Ishikawa (cell line): Measurements from ENCODE around the gene CACNA1D.

ENCODE experiments used
- CEBPB ChIP-seq: IDR thresholded peaks from 2 replicates; pipeline ENCODE4 v1.6.1; 2012
- CREB1 ChIP-seq: IDR thresholded peaks from 2 replicates; pipeline ENCODE4 v1.6.1; 2012; ENCODE audit warnings: low read depth
- EGR1 ChIP-seq: IDR thresholded peaks from 2 replicates; pipeline ENCODE4 v1.6.1; 2012
- EP300 ChIP-seq: IDR thresholded peaks from 2 replicates; pipeline ENCODE4 v1.6.1; 2012; ENCODE audit warnings: borderline replicate concordance
- FOXM1 ChIP-seq: IDR thresholded peaks from 2 replicates; pipeline ENCODE4 v1.6.1; 2012; ENCODE audit warnings: low read depth, borderline replicate concordance
- NFIC ChIP-seq: IDR thresholded peaks from 2 replicates; pipeline ENCODE4 v1.6.1; 2012
- RAD21 ChIP-seq: IDR thresholded peaks from 2 replicates; pipeline ENCODE4 v1.6.1; 2012; ENCODE audit warnings: low read depth
- TAF1 ChIP-seq: IDR thresholded peaks from 2 replicates; pipeline ENCODE4 v1.6.1; 2012; ENCODE audit warnings: low read depth, mild to moderate bottlenecking
- TCF12 ChIP-seq: IDR thresholded peaks from 2 replicates; pipeline ENCODE4 v1.6.1; 2012; ENCODE audit warnings: low read depth
- TEAD4 ChIP-seq: IDR thresholded peaks from 2 replicates; pipeline ENCODE4 v1.6.1; 2012
- YY1 ChIP-seq: IDR thresholded peaks from 2 replicates; pipeline ENCODE4 v1.6.1; 2012; ENCODE audit warnings: low read depth
- ZBTB7A ChIP-seq: IDR thresholded peaks from 2 replicates; pipeline ENCODE4 v1.6.1; 2012; ENCODE audit warnings: low read depth
- TF ChIP-seq, protein P1 (sequence below): IDR thresholded peaks from 2 replicates; pipeline ENCODE4 v1.6.1; 2012; ENCODE audit warnings: low read depth, mild to moderate bottlenecking
- TF ChIP-seq, protein P2 (sequence below): IDR thresholded peaks from 2 replicates; pipeline ENCODE4 v1.6.1; 2012
- TF ChIP-seq, protein P3 (sequence below): IDR thresholded peaks from 2 replicates; pipeline ENCODE4 v1.6.1; 2012

CACNA1D gene

GRCh38 chr3:53844262-53845102, 350.1 kb downstream of the CACNA1D start:
- TF ChIP-seq YY1: no peak
- no peak for TF ChIP-seq EGR1
- TF ChIP-seq FOXM1: no peak
- TF ChIP-seq NFIC: no peak
- TF ChIP-seq TEAD4: no peak
- no peak for TF ChIP-seq TAF1
- TF ChIP-seq, protein P1, sequence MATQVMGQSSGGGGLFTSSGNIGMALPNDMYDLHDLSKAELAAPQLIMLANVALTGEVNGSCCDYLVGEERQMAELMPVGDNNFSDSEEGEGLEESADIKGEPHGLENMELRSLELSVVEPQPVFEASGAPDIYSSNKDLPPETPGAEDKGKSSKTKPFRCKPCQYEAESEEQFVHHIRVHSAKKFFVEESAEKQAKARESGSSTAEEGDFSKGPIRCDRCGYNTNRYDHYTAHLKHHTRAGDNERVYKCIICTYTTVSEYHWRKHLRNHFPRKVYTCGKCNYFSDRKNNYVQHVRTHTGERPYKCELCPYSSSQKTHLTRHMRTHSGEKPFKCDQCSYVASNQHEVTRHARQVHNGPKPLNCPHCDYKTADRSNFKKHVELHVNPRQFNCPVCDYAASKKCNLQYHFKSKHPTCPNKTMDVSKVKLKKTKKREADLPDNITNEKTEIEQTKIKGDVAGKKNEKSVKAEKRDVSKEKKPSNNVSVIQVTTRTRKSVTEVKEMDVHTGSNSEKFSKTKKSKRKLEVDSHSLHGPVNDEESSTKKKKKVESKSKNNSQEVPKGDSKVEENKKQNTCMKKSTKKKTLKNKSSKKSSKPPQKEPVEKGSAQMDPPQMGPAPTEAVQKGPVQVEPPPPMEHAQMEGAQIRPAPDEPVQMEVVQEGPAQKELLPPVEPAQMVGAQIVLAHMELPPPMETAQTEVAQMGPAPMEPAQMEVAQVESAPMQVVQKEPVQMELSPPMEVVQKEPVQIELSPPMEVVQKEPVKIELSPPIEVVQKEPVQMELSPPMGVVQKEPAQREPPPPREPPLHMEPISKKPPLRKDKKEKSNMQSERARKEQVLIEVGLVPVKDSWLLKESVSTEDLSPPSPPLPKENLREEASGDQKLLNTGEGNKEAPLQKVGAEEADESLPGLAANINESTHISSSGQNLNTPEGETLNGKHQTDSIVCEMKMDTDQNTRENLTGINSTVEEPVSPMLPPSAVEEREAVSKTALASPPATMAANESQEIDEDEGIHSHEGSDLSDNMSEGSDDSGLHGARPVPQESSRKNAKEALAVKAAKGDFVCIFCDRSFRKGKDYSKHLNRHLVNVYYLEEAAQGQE: no peak
- no peak for TF ChIP-seq CEBPB
- TF ChIP-seq, protein P2, sequence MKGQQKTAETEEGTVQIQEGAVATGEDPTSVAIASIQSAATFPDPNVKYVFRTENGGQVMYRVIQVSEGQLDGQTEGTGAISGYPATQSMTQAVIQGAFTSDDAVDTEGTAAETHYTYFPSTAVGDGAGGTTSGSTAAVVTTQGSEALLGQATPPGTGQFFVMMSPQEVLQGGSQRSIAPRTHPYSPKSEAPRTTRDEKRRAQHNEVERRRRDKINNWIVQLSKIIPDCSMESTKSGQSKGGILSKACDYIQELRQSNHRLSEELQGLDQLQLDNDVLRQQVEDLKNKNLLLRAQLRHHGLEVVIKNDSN: no peak
- TF ChIP-seq, protein P3, sequence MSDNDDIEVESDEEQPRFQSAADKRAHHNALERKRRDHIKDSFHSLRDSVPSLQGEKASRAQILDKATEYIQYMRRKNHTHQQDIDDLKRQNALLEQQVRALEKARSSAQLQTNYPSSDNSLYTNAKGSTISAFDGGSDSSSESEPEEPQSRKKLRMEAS: no peak
- no peak for TF ChIP-seq RAD21
- no peak for TF ChIP-seq CREB1
- no peak for TF ChIP-seq ZBTB7A
- TF ChIP-seq EP300: no peak
- TF ChIP-seq TCF12: no peak

DNA sequence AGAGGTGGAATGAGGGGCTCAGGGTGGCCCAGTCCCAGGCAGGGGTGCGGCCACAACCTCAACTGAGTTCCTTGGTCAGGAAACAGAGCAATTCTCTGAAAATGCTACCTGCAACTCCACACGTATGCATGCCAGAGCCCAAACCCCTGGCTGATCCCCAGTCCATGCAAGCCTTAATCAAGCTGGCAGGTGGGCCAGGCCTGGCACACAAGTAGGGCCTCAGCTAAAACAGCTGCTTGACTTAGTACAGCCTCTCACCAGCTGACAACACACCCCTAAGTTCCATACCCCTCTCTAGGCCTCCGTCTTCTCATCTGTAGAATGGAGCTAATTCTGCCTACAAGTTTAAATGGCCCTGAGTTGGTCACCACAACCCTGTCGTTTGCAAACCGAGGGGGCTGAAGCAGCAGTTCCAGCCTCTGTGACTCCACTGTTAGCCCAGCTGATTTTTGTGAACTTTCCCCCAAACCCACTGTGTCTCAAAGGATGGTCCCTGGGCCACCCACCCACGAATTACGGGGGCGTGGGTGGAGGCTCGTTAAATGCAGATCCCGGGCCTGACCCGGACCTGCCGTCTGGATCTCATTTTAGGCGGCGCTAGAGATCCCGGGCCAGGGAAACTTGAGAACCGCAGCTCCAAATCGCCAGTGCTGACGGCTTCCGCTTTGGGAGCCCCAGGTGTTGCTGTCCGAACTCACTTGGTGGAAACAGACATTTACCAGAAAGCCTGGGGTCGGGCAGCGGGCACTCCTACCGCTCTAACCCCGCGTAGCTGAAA, 350.9 kb downstream of the CACNA1D start:
- peak; percentile 74; the same call in 1 of the 2 replicates for TF ChIP-seq EGR1
- TF ChIP-seq, protein P2: no peak

DNA sequence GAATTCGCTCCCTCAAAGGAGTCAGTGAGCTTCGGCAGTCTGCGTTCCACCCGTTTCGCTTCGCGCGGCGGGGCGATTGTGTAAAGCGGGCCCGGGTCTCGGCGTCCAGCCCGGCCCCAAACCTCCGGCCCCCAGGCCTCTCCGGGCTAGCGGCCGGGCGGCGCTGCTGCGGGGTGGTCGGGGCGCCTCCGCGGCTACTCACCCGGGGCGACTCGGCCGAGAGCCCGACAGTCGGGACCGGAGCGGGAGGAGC, 351.4 kb downstream of the CACNA1D start:
- TF ChIP-seq ZBTB7A (0 out of 2 replicates have a peak, but pooled peaks have one; percentile 49), CREB1 (no peak), TCF12 (no peak), RAD21 (no peak)
- TF ChIP-seq, protein P3: no peak

GRCh38 chr3:53846134-53846850, 351.9 kb downstream of the CACNA1D start, which contains the start of the genes CHDH and IL17RB:
Gene CHDH (minus strand): TSS chr3:53846419. CDS start chr3:53824008, 22,411 bp downstream.
Gene IL17RB (plus strand): TSS chr3:53846568. CDS start chr3:53846589, 21 bp downstream.
- TF ChIP-seq TCF12 (peak; percentile 47; the same call in 1 of the 2 replicates), YY1 (0 out of 2 replicates have a peak, but pooled peaks have one; percentile 16), FOXM1 (no peak)
- TF ChIP-seq, protein P3: peak; percentile 89
- TF ChIP-seq, protein P2: no peak

DNA sequence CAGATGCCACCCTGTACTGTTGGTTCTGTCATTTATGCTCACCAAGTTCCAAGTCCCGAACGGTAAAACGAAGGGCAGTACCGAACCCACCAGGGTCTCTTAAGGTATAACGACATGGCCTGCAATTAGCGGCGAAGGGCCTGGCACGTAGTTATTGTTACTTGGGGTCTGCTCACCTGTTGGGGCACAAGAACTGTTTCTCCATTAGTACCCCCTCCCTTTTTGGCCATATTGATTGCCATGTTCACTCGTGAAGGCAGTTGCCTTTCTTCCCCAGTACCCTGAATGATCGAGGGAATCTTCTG, 352.4 kb downstream of the CACNA1D start:
- TF ChIP-seq, protein P1: no peak
- TF ChIP-seq TAF1 (no peak), NFIC (no peak)

GRCh38 chr3:53849916-53850315, 355.5 kb downstream of the CACNA1D start:
- TF ChIP-seq TCF12: no peak
